ENCODE results near the gene SLC18A2.
"Not testable (repeated sequence)": the region's sequence is repeated elsewhere in the genome, so short reads cannot be mapped to it uniquely, and the experiment has no call there.

Gene SLC18A2

GRCh38 chr10:117266400-117266799 is 25.5 kb downstream of the SLC18A2 start:
- DNase-seq, result no peak

GRCh38 chr10:117266812-117267211 is 25.9 kb downstream of the SLC18A2 start:
- DNase-seq, result no peak

GRCh38 chr10:117268258-117268657 is 27.3 kb downstream of the SLC18A2 start:
- DNase-seq, result no peak

- no peak for DNase-seq
Measured at GRCh38 chr10:117268907-117269306, 28.0 kb downstream of the SLC18A2 start.

- DNase-seq, result no peak
Measured at GRCh38 chr10:117271427-117271826, 30.5 kb downstream of the SLC18A2 start.

- no peak for DNase-seq
Measured at GRCh38 chr10:117272195-117273076, 31.5 kb downstream of the SLC18A2 start.

GRCh38 chr10:117273980-117274379 is 33.1 kb downstream of the SLC18A2 start:
- no peak for DNase-seq

- DNase-seq, result no peak
Measured at GRCh38 chr10:117274509-117274908, 33.6 kb downstream of the SLC18A2 start.

- DNase-seq, result no peak
Measured at GRCh38 chr10:117275121-117275520, 34.2 kb downstream of the SLC18A2 start.

GRCh38 chr10:117277675-117278074 is 36.8 kb downstream of the SLC18A2 start:
- DNase-seq, result no peak

- no peak for DNase-seq
Measured at GRCh38 chr10:117284716-117285494, 44.0 kb downstream of the SLC18A2 start.

- not testable (repeated sequence) for DNase-seq
Measured at GRCh38 chr10:117290872-117291271, 50.0 kb downstream of the SLC18A2 start.

GRCh38 chr10:117294039-117294645 is 53.2 kb downstream of the SLC18A2 start:
- no peak for DNase-seq

GRCh38 chr10:117294735-117295134 is 53.8 kb downstream of the SLC18A2 start:
- DNase-seq, result no peak

GRCh38 chr10:117298219-117298618 is 57.3 kb downstream of the SLC18A2 start:
- DNase-seq, result no peak

GRCh38 chr10:117299435-117299834 is 58.5 kb downstream of the SLC18A2 start:
- DNase-seq, result no peak

GRCh38 chr10:117300671-117301070 is 59.8 kb downstream of the SLC18A2 start:
- no peak for DNase-seq

GRCh38 chr10:117303451-117303850 is 62.5 kb downstream of the SLC18A2 start:
- DNase-seq, result not testable (repeated sequence)

- DNase-seq, result no peak
Measured at GRCh38 chr10:117306674-117307073, 65.8 kb downstream of the SLC18A2 start.

- DNase-seq, result no peak
Measured at GRCh38 chr10:117311261-117311660, 70.3 kb downstream of the SLC18A2 start.

GRCh38 chr10:117312430-117312829 is 71.5 kb downstream of the SLC18A2 start:
- no peak for DNase-seq

GRCh38 chr10:117313641-117314040 is 72.7 kb downstream of the SLC18A2 start:
- no peak for DNase-seq

GRCh38 chr10:117316701-117317100 is 75.8 kb downstream of the SLC18A2 start:
- DNase-seq, result no peak

Data from CD4-positive, alpha-beta T cell treated with Interleukin-4 for 1 hour (primary cell).